Endometrial microvascular endothelial cells (primary cell): ENCODE data around the gene GFPT2. TPM values are rescaled to one million over a fixed set of nuclear protein-coding genes. Genes with fewer than 3 reads are reported as not detected.

Experiments used
- in situ Hi-C: cut with HindIII; loops from 2 replicates; pipeline ENCODE4 v1.10.0; 2017; ENCODE audit warnings: low sequenced_read_pairs, low pct_unique_long_range_greater_than_20kb; ENCODE audit errors: inconsistent ontology term
- total RNA-seq: library from RNA; depleted of rRNA; stranded (reverse); fragments of >200 nt; gene quantifications from one replicate; pipeline ENCODE4 v1.2.3, GENCODE V29; 2015; ENCODE audit errors: inconsistent ontology term

GFPT2 gene
- total RNA-seq, 1 donor from 2014 or later: 6.2 TPM

DNA sequence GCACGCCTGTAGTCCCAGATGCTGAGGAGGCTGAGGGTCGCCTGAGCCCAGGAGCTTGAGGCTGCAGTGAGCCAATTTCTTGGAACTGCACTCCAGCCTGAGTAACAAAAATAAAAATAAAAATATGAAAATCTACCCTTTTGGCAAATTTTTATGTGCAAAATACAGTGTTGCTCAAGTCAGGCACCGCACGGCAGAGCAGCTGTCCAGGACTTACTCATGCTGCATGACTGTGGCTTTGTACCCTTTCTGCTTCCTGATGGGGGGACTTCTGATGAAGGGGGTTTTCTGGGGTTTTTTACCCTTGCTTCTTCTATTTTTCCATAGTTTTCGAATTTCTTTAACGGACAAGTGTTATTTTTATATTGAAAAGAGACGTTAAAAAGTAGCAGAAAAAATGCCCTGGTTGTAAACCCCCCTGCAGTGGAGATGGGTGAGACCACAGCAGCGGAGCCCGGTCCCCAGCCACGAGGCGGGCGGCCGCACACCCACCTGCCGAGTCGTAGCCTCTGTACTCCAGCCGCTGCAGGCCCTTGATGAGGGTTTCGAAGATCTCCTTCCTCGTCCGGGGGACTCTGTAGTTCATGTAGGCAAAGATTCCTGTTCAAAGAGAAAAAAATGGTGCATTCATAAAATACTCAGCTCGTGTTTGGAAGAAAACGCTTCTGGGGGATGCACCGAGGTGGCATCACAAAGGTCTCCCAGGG lies 15.0 kb downstream of the GFPT2 start:
- in situ Hi-C loops: no loop called here

GRCh38 chr5:180336234-180337020 lies 16.7 kb downstream of the GFPT2 start:
- in situ Hi-C loops: no loop called here

DNA sequence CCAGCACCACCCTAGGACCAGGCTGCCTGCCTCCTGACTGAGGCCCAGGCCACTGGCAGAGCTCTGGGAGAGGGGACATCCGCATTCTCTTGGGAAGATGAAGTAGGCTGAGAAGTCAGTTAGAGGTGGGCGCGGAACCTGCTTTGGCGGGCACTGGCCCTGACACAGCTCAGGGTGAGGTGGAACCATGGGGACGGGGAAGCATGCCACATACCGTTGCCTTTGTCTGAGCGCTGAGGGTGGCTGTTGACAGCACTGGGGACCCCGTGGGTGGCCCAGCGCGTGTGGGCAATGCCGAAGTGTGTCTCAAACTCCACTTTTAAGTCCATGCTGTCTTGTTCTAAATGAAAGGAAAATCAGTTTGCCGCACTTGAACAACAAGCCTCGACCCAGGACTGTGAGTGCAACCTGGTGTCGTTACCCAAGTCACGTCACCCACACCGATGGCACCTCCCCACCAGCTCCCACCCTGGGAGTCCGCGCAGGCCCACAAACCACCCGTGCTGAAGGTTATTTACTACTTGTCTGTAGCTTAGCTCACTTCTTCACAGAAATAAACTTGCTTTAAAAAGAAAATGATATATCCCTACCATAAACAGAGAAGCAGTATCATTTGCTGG lies 17.4 kb downstream of the GFPT2 start:
- in situ Hi-C loops: no loop called here

GRCh38 chr5:180334751-180335613 lies 18.2 kb downstream of the GFPT2 start:
- in situ Hi-C loops: no loop called here

DNA sequence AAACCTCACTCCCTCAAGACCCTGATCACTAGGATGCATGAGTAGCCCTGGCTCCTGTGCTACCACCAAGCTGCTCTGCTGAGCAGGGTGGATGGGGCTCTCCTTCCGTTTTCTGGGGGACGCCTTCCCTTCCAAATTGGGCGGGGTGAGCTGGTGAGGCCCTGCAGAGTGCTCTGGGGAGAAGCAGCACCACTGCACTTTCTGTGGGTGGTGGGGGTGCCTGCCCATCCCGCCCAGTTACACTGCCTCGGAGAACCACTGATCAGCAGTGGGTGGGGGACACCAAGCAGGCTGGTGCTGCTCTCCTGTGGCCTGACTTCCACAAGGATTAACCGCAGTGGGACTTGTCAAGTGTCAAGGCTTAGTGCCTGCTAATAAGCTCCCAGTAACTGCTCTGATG lies 19.0 kb downstream of the GFPT2 start:
- in situ Hi-C loops: no loop called here

- in situ Hi-C loops: no loop called here
These were observed 19.5 kb downstream of the GFPT2 start for GRCh38 chr5:180333661-180334060.

- in situ Hi-C loops: no loop called here
These were observed 20.3 kb downstream of the GFPT2 start for GRCh38 chr5:180332861-180333260.

- in situ Hi-C loops: no loop called here
These were observed 21.1 kb downstream of the GFPT2 start for GRCh38 chr5:180332051-180332517.

- in situ Hi-C loops: no loop called here
These were observed 21.5 kb downstream of the GFPT2 start for GRCh38 chr5:180331647-180331950.

GRCh38 chr5:180330810-180331646 lies 22.1 kb downstream of the GFPT2 start:
- in situ Hi-C loops: no loop called here

GRCh38 chr5:180330270-180330648 lies 22.9 kb downstream of the GFPT2 start:
- in situ Hi-C loops: no loop called here

DNA sequence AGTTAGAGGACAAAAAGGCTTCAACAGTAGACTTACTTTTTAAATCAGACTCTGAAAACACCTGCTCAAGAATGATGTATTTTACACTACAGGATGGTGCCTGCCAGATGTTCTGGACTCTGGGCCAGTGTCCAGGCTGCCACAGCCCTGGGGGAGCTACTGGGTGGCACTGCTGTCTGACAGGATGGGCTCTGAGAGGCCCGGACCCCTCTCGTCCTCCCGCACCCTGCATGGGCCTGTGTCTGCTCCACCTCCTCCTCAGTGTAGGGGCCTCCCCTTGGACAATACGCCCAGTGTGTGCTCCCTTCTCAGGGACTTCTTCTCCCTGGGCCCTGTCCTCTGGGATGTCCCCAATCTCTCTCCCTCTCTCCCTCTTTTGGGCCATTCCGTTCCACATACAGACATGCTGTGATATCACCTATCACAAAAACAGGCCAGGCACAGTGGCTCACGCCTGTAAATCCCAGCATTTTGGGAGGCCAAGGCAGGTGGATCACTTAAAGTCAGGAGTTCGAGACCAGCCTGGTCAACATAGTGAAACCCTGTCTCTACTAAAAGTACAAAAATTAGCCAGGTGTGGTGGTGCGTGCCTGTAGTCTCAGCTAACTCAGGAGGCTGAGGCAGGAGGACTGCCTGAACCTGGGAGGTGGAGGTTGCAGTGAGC lies 23.4 kb downstream of the GFPT2 start:
- in situ Hi-C loops: no loop called here

DNA sequence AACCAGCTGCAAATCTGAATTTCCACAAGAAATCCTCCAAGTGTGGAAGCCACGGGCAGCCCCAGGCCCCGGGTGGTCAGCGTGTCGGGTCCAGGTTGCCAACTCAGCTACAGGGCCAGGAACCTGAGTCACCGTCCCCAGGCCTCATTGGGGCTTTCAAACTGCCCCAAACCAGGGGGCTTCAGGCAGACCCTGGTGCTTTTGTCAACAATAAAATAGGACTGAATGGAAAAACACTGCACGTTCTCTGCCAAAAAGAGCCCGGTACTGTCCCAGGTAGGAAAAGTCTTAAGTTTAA lies 24.0 kb downstream of the GFPT2 start:
- in situ Hi-C loops: no loop called here

- in situ Hi-C loops: no loop called here
These were observed 24.6 kb downstream of the GFPT2 start for GRCh38 chr5:180328296-180329137.

DNA sequence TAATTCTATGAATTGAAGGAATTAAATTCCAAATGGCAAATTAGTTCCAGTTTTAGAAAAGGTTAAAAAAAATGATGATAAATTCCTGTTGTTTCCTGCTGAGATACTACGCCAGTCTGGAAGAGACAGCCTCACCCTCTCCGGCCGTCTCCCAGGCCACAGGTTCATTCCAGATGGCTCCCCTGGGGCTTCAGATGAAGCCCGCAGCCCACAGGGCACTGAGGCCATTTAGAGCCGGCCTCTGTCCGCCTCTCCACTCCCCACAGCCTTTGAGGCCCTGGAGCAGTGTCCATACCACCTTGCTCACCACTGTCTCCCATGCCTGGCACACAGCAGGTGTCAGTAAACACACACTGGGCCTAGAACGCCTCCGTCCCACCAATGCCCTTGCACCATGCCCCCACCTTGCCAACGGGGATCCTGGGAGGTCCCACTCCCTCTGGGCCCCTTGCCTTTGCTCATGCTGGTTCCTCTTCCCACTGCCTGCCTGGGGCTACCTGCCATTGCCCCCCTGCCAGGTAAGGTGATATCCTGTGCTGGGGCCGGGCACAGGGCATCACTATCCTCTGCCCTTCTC lies 26.1 kb downstream of the GFPT2 start:
- in situ Hi-C loops: no loop called here

GRCh38 chr5:180324601-180324950 lies 28.6 kb downstream of the GFPT2 start:
- in situ Hi-C loops: no loop called here

GRCh38 chr5:180323941-180324600 lies 29.1 kb downstream of the GFPT2 start:
- in situ Hi-C loops: no loop called here
